Neuronal stem cell (in vitro differentiated cells): ENCODE results near the gene DLG5.

Experiments used
- DNase-seq: peaks from one replicate; pipeline ENCODE4 v3.0.0-alpha.2; 2013; ENCODE audit warnings: low spot score
- H2AFZ ChIP-seq: one replicate; pipeline ENCODE4 v1.6.1; 2013; ENCODE audit warnings: mild to moderate bottlenecking, low read length, inconsistent platforms
- H2AK5ac ChIP-seq: 2 replicates; pipeline ENCODE4 v1.6.1; 2013; ENCODE audit warnings: low read depth, mild to moderate bottlenecking, inconsistent platforms, low read length, moderate library complexity, mixed read lengths
- H2BK120ac ChIP-seq: 2 replicates; pipeline ENCODE4 v1.6.1; 2013; ENCODE audit warnings: low read depth, mild to moderate bottlenecking, inconsistent platforms, low read length, moderate library complexity, mixed read lengths
- H2BK12ac ChIP-seq: one replicate; pipeline ENCODE4 v1.6.1; 2013; ENCODE audit warnings: low read length, inconsistent platforms
- H2BK15ac ChIP-seq: 2 replicates; pipeline ENCODE4 v1.6.1; 2013; ENCODE audit warnings: mild to moderate bottlenecking, low read length, inconsistent platforms, mixed read lengths
- H2BK5ac ChIP-seq: one replicate; pipeline ENCODE4 v1.6.1; 2013; ENCODE audit warnings: inconsistent platforms, mild to moderate bottlenecking, low read length, moderate library complexity
- H3K14ac ChIP-seq: one replicate; pipeline ENCODE4 v1.6.1; 2013; ENCODE audit warnings: low read length, inconsistent platforms
- H3K18ac ChIP-seq: 2 replicates; pipeline ENCODE4 v1.6.1; 2013; ENCODE audit warnings: low read length, inconsistent platforms
- H3K23ac ChIP-seq: 2 replicates; pipeline ENCODE4 v1.6.1; 2013; ENCODE audit warnings: low read depth, mild to moderate bottlenecking, mixed read lengths, low read length, inconsistent platforms; ENCODE audit not compliant: poor library complexity
- H3K27ac ChIP-seq: replicated peaks from 3 replicates; pipeline ENCODE4 v1.5.1; 2013; ENCODE audit warnings: low read length, inconsistent platforms
- H3K27me3 ChIP-seq, 3 experiments: 2 replicates each; pipeline ENCODE4 v1.6.1; 2013; ENCODE audit warnings: low read length in 3 of 3, mild to moderate bottlenecking in 2 of 3, inconsistent platforms in 1 of 3, low read depth in 1 of 3, mixed read lengths in 1 of 3, moderate library complexity in 1 of 3; ENCODE audit not compliant: control insufficient read depth in 3 of 3, insufficient read depth in 3 of 3
- H3K36me3 ChIP-seq, 2 donors: replicated peaks in 1 of 2; 2 replicates each; pipeline ENCODE4 v1.6.1; 2013; ENCODE audit warnings: low read length in 2 of 2; ENCODE audit not compliant: control insufficient read depth in 2 of 2, insufficient read depth in 2 of 2
- H3K4ac ChIP-seq: 2 replicates; pipeline ENCODE4 v1.6.1; 2013; ENCODE audit warnings: inconsistent platforms, mild to moderate bottlenecking, low read length, moderate library complexity
- H3K4me1 ChIP-seq, 2 donors: 1 replicate in 1 of 2; 2 replicates in 1 of 2; pipeline ENCODE4 v1.6.1; 2013; ENCODE audit warnings: low read length in 2 of 2, low read depth in 1 of 2; ENCODE audit not compliant: control insufficient read depth in 2 of 2, insufficient read depth in 1 of 2
- H3K4me2 ChIP-seq: one replicate; pipeline ENCODE4 v1.6.1; 2013; ENCODE audit warnings: mild to moderate bottlenecking, low read length, inconsistent platforms; ENCODE audit not compliant: insufficient read depth, poor library complexity, severe bottlenecking
- H3K4me3 ChIP-seq, 2 donors: 2 replicates each; pipeline ENCODE4 v1.5.1; 2013; ENCODE audit warnings: low read length in 2 of 2, mild to moderate bottlenecking in 2 of 2, inconsistent platforms in 1 of 2, moderate library complexity in 1 of 2
- H3K79me1 ChIP-seq: one replicate; pipeline ENCODE4 v1.6.1; 2013; ENCODE audit warnings: low read depth, mild to moderate bottlenecking, inconsistent platforms, low read length, moderate library complexity
- H3K9ac ChIP-seq: one replicate; pipeline ENCODE4 v1.6.1; 2013; ENCODE audit warnings: mild to moderate bottlenecking, low read depth, low read length, inconsistent platforms; ENCODE audit not compliant: poor library complexity
- H3K9me3 ChIP-seq, 2 donors: replicated peaks in 1 of 2; 2 replicates each; pipeline versions ENCODE3 to v1.6.1; 2013; ENCODE audit warnings: low read length in 2 of 2, mild to moderate bottlenecking in 2 of 2, inconsistent platforms in 1 of 2, low read depth in 1 of 2, mixed read lengths in 1 of 2, moderate library complexity in 1 of 2; ENCODE audit not compliant: control insufficient read depth in 2 of 2, insufficient read depth in 1 of 2
- H4K8ac ChIP-seq: one replicate; pipeline ENCODE4 v1.6.1; 2013; ENCODE audit warnings: low read depth, mild to moderate bottlenecking, inconsistent platforms, low read length, moderate library complexity
- H4K91ac ChIP-seq: one replicate; pipeline ENCODE4 v1.6.1; 2013; ENCODE audit warnings: low read length, low read depth, mild to moderate bottlenecking, inconsistent platforms; ENCODE audit not compliant: poor library complexity
- WGBS, 2 donors: extraction: QIAGEN DNeasy Blood & Tissue Kit; methylation state at CpG; one replicate each; pipeline ENCODE4 v1.1.7; 2013; ENCODE audit warnings: missing lambda C conversion rate in 2 of 2, mixed read lengths in 1 of 2; ENCODE audit not compliant: insufficient read length in 2 of 2, insufficient replicate concordance in 1 of 2; ENCODE audit errors: extremely low coverage in 2 of 2; 5-methylcytosine and 5-hydroxymethylcytosine counted together

DLG5 gene

GRCh38 chr10:77804371-77804770, 122.2 kb downstream of the DLG5 start:
- no CpG with 5 or more reads among the region's 3 CpGs for whole genome bisulfite sequencing, 2 donors

DNA sequence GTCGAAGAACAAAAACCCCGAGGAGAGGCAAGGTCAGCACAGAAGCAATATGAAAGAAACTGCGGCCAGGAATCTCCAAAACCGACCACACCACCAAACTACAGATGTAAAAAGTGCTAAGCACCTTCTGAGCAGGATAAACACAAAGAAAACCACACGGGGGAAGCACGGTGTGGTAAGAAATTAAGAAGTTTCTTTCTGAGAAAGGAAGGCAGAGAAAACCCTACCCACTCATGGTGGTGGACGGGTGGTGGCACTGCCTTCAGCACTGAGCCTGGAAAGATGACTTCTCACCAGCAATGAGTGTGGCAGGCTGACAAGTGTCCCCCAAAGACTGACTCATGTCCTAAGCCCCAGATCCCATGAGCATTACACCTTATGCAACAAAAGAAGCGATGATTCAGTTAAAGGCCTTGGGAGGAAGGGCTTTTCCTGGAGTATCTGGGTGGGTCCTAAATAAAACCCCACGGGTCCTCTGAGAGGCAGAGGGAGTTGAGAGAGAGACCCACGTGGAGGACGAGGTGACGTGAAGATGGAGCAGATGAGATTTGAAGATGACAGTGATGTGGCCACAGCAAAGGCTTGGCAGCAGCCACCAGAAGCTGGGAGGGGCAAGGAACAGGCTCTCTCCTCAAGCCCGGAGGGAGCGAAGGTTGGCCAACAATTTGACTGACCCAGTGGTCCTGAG, 124.9 kb downstream of the DLG5 start:
- Histone ChIP-seq H2BK12ac (no peak overlapping the region), H3K4me3 (no peak overlapping the region), H2BK120ac (no peak overlapping the region), H3K18ac (no peak overlapping the region), H2BK5ac (no peak overlapping the region), H3K27me3 (no peaks in the 10 kb centered on the region), H3K36me3 (peaks cover 27 to 94% of the 10 kb centered on the region in 2 donors), H3K23ac (no peak overlapping the region), H3K4me1 (peaks cover 0 to 8% of the 10 kb centered on the region in 2 donors), H4K8ac (no peak overlapping the region), H2AFZ (no peak overlapping the region), H3K4ac (no peak overlapping the region), H2BK15ac (no peak overlapping the region), H4K91ac (no peak overlapping the region), H3K9me3 (no peaks in the 10 kb centered on the region), H3K79me1 (peaks cover under 1% of the 10 kb centered on the region), H3K4me2 (no peak overlapping the region), H3K27ac (no peak overlapping the region), H3K14ac (no peak overlapping the region), H3K9ac (no peak overlapping the region), H2AK5ac (no peak overlapping the region)
- no peak for DNase-seq
- WGBS, 2 donors: no CpG with 5 or more reads among the region's 14 CpGs

More at GRCh38 chr10:77804371-77804770, 122.2 kb downstream of the DLG5 start:
- no peak overlapping the region for H3K27ac ChIP-seq
- H2AFZ ChIP-seq: no peak overlapping the region
- H3K4ac ChIP-seq: no peak overlapping the region
- H3K4me3 ChIP-seq: no peak overlapping the region
- H3K4me1 ChIP-seq: peaks cover 0 to 8% of the 10 kb centered on the region in 2 donors
- no peak overlapping the region for H3K14ac ChIP-seq
- peaks cover 2% of the 10 kb centered on the region for H3K79me1 ChIP-seq
- no peak overlapping the region for H2BK120ac ChIP-seq
- H2BK5ac ChIP-seq: no peak overlapping the region
- no peaks in the 10 kb centered on the region for H3K9me3 ChIP-seq
- H2AK5ac ChIP-seq: no peak overlapping the region
- H3K4me2 ChIP-seq: no peak overlapping the region
- H3K9ac ChIP-seq: no peak overlapping the region
- peak overlapping the region; percentile 33 for H4K8ac ChIP-seq
- no peaks in the 10 kb centered on the region for H3K27me3 ChIP-seq
- DNase-seq: no peak
- no peak overlapping the region for H2BK12ac ChIP-seq
- H4K91ac ChIP-seq: no peak overlapping the region
- no peak overlapping the region for H3K18ac ChIP-seq
- H2BK15ac ChIP-seq: no peak overlapping the region
- peaks cover 39 to 95% of the 10 kb centered on the region in 2 donors for H3K36me3 ChIP-seq
- H3K23ac ChIP-seq: no peak overlapping the region

GRCh38 chr10:77800738-77801266, 125.8 kb downstream of the DLG5 start:
- DNase-seq: no peak
- H2AFZ ChIP-seq: no peak overlapping the region
- no CpG with 5 or more reads among the region's 5 CpGs for WGBS, 2 donors
- no peak overlapping the region for H3K14ac ChIP-seq
- H2BK120ac ChIP-seq: no peak overlapping the region
- no peak overlapping the region for H3K9ac ChIP-seq
- H2AK5ac ChIP-seq: no peak overlapping the region
- H3K4me1 ChIP-seq: peaks cover 0 to 8% of the 10 kb centered on the region in 2 donors
- no peak overlapping the region for H4K8ac ChIP-seq
- H3K36me3 ChIP-seq: peaks cover 22 to 94% of the 10 kb centered on the region in 2 donors
- H2BK12ac ChIP-seq: no peak overlapping the region
- no peak overlapping the region for H3K4me3 ChIP-seq
- H4K91ac ChIP-seq: no peak overlapping the region
- no peak overlapping the region for H3K27ac ChIP-seq
- H2BK5ac ChIP-seq: no peak overlapping the region
- no peaks in the 10 kb centered on the region for H3K27me3 ChIP-seq
- H3K4ac ChIP-seq: no peak overlapping the region
- no peaks in the 10 kb centered on the region for H3K9me3 ChIP-seq
- no peak overlapping the region for H2BK15ac ChIP-seq
- H3K4me2 ChIP-seq: no peak overlapping the region
- no peak overlapping the region for H3K23ac ChIP-seq
- H3K79me1 ChIP-seq: no peaks in the 10 kb centered on the region
- H3K18ac ChIP-seq: peak overlapping the region; percentile 7

DNA sequence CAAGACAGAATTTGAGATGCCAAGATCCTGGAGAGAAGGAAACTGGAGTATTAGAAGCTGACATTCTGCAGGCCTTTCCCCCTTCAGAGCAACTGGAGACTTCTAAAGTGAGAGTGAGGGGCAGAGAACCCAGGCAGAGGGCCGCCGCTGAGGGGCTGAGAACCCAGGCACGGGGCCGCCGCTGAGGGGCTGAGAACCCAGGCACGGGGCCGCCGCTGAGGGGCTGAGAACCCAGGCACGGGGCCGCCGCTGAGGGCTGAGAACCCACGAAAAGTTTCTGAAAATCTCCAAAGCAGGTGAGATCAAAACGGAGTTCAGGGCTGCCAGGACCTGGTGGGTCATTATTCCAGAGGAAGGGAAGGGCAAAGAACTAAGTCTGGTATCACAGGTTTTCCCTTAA, 126.2 kb downstream of the DLG5 start:
- no peaks in the 10 kb centered on the region for H3K9me3 ChIP-seq
- WGBS, 2 donors: no CpG with 5 or more reads among the region's 13 CpGs
- H3K27ac ChIP-seq: no peak overlapping the region
- no peak overlapping the region for H2BK5ac ChIP-seq
- no peak overlapping the region for H4K8ac ChIP-seq
- no peak overlapping the region for H2BK15ac ChIP-seq
- H3K27me3 ChIP-seq: no peaks in the 10 kb centered on the region
- H3K9ac ChIP-seq: no peak overlapping the region
- H2AFZ ChIP-seq: no peak overlapping the region
- H3K4me2 ChIP-seq: no peak overlapping the region
- H2BK120ac ChIP-seq: no peak overlapping the region
- no peak overlapping the region for H3K18ac ChIP-seq
- H3K4me3 ChIP-seq: no peak overlapping the region
- H4K91ac ChIP-seq: no peak overlapping the region
- H3K4ac ChIP-seq: no peak overlapping the region
- no peak overlapping the region for H3K14ac ChIP-seq
- H3K36me3 ChIP-seq: peaks cover 20 to 94% of the 10 kb centered on the region in 2 donors
- H3K79me1 ChIP-seq: no peaks in the 10 kb centered on the region
- peaks cover 0 to 8% of the 10 kb centered on the region in 2 donors for H3K4me1 ChIP-seq
- H3K23ac ChIP-seq: no peak overlapping the region
- no peak for DNase-seq
- no peak overlapping the region for H2BK12ac ChIP-seq
- no peak overlapping the region for H2AK5ac ChIP-seq
